Liver (tissue), 3 donors: ENCODE data around the gene NRG3.

Experiments used
- CTCF ChIP-seq: fragments of 150-350 bp; IDR thresholded peaks from 2 replicates; pipeline ENCODE4 v1.5.1; 2017; ENCODE audit warnings: improper control_type of control experiment, low read depth, low read length; ENCODE audit not compliant: missing input control
- EGR1 ChIP-seq, 2 donors: IDR thresholded peaks; 2 replicates each; pipeline ENCODE4 v1.6.1; 2016 to 2018; ENCODE audit warnings: antibody characterized with exemption in 2 of 2, low read depth in 2 of 2
- FOXA2 ChIP-seq: IDR thresholded peaks from 2 replicates; pipeline ENCODE4 v1.6.1; 2016; ENCODE audit warnings: antibody characterized with exemption
- RAD21 ChIP-seq, 2 donors: IDR thresholded peaks; 2 replicates each; pipeline ENCODE4 v1.6.1; 2016; ENCODE audit warnings: antibody characterized with exemption in 2 of 2, mild to moderate bottlenecking in 2 of 2
- RXRA ChIP-seq, 2 donors: IDR thresholded peaks; 2 replicates each; pipeline ENCODE4 v1.6.1; 2017 to 2018; ENCODE audit warnings: antibody characterized with exemption in 2 of 2, mild to moderate bottlenecking in 1 of 2
- TAF1 ChIP-seq: conservative IDR thresholded peaks from 2 replicates; pipeline ENCODE4 v1.6.1; 2016; ENCODE audit warnings: antibody characterized with exemption, mild to moderate bottlenecking
- TF ChIP-seq, protein P1 (sequence below): IDR thresholded peaks from 2 replicates; pipeline ENCODE4 v1.6.1; 2016; ENCODE audit warnings: antibody characterized with exemption
- TF ChIP-seq, protein P2 (sequence below): IDR thresholded peaks from 2 replicates; pipeline ENCODE4 v1.6.1; 2016; ENCODE audit warnings: antibody characterized with exemption, mild to moderate bottlenecking
- donor health status: healthy.
- donor health status: healthy.

DNA sequence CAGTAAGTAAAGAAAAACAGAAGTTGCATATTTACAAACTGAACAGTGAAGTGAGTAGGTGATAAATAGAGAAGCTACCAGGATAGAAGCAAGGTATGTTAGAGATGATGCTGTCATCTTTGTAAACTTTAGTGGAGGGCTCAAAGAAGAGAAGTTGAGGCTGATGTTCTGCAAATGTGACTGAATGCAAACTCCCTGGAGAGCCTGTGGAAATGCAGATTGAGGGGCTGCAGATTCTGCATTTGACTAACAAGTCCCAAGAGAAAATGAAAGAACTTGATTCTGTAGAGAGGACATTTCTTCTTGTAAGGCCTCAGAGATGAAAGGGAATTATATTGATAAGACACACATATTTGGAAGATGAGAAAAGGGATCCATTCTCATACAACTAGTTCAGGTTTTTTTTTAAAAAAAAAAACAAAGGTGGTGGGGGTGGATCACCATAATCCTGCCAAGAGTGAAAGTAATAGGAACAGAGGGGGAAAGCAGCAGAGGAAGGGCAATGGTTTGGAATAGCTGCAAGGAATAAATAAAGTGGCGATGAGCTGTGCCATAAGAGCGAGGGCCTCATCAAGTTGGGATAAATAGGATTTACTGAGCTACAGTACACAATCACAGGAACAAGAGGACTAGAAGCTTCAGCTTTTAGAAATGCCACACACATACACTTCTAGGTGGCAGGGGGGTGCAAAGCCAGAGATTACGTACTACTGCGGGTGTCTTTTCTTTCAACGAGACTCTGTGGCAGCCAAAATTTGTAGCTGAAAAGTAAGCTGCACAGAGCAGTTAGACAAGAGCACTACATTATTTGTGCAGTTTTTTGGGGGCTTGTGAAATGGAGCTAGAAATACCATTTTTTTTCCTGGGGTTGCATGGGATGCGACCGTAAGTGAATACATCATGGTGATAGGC is 778.5 kb downstream of the NRG3 start:
- TF ChIP-seq CTCF: no peak
- TF ChIP-seq, protein P1, sequence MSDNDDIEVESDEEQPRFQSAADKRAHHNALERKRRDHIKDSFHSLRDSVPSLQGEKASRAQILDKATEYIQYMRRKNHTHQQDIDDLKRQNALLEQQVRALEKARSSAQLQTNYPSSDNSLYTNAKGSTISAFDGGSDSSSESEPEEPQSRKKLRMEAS: no peak
- TF ChIP-seq RXRA (IDR thresholded peaks at IDR 0.05): no peak
- no peak for TF ChIP-seq RAD21 (IDR thresholded peaks at IDR 0.05)
- TF ChIP-seq, protein P2, sequence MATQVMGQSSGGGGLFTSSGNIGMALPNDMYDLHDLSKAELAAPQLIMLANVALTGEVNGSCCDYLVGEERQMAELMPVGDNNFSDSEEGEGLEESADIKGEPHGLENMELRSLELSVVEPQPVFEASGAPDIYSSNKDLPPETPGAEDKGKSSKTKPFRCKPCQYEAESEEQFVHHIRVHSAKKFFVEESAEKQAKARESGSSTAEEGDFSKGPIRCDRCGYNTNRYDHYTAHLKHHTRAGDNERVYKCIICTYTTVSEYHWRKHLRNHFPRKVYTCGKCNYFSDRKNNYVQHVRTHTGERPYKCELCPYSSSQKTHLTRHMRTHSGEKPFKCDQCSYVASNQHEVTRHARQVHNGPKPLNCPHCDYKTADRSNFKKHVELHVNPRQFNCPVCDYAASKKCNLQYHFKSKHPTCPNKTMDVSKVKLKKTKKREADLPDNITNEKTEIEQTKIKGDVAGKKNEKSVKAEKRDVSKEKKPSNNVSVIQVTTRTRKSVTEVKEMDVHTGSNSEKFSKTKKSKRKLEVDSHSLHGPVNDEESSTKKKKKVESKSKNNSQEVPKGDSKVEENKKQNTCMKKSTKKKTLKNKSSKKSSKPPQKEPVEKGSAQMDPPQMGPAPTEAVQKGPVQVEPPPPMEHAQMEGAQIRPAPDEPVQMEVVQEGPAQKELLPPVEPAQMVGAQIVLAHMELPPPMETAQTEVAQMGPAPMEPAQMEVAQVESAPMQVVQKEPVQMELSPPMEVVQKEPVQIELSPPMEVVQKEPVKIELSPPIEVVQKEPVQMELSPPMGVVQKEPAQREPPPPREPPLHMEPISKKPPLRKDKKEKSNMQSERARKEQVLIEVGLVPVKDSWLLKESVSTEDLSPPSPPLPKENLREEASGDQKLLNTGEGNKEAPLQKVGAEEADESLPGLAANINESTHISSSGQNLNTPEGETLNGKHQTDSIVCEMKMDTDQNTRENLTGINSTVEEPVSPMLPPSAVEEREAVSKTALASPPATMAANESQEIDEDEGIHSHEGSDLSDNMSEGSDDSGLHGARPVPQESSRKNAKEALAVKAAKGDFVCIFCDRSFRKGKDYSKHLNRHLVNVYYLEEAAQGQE: no peak
- no peak for TF ChIP-seq EGR1 (IDR thresholded peaks at IDR 0.05; ENCODE audit: low read depth in 2 of 2)
- no peak for TF ChIP-seq FOXA2
- no peak for TF ChIP-seq TAF1
